PC-9 (cell line): ENCODE measurements around the gene EGFL6.
"Not testable (repeated sequence)": the region's sequence is repeated elsewhere in the genome, so short reads cannot be mapped to it uniquely, and the experiment has no call there.

ENCODE experiments used
- EZH2 ChIP-seq: fragments of 200-600 bp; sonication (generic); IDR thresholded peaks from 2 replicates; pipeline ENCODE4 v1.8.0; 2017; ENCODE audit warnings: antibody characterized with exemption, low read depth
- TF ChIP-seq, protein P1 (sequence below): fragments of 200-600 bp; sonication (generic); conservative IDR thresholded peaks from 2 replicates; pipeline ENCODE4 v1.6.1; 2017; ENCODE audit warnings: mixed run types, antibody characterized with exemption, mild to moderate bottlenecking, moderate library complexity

DNA sequence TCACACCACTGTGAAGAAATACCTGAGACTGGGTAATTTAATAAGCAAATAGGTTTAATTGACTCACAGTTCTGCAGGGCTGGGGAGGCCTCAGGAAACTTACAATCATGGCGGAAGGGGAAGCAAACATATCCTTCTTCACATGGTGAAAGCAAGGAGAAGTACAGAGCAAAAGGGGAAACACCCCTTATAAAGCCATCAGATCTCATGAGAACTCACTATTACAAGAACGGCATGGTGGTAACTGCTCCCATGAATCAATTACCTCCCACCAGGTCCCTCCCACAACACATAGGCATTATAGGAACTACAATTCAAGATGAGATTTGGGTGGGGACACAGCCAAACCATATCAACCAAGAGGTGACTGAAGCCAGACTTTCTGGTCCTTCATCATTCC is 78.9 kb downstream of the EGFL6 start:
- TF ChIP-seq, protein P1, sequence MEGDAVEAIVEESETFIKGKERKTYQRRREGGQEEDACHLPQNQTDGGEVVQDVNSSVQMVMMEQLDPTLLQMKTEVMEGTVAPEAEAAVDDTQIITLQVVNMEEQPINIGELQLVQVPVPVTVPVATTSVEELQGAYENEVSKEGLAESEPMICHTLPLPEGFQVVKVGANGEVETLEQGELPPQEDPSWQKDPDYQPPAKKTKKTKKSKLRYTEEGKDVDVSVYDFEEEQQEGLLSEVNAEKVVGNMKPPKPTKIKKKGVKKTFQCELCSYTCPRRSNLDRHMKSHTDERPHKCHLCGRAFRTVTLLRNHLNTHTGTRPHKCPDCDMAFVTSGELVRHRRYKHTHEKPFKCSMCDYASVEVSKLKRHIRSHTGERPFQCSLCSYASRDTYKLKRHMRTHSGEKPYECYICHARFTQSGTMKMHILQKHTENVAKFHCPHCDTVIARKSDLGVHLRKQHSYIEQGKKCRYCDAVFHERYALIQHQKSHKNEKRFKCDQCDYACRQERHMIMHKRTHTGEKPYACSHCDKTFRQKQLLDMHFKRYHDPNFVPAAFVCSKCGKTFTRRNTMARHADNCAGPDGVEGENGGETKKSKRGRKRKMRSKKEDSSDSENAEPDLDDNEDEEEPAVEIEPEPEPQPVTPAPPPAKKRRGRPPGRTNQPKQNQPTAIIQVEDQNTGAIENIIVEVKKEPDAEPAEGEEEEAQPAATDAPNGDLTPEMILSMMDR, result not testable (repeated sequence)
- TF ChIP-seq EZH2, result not testable (repeated sequence)
